Heart left ventricle (tissue), 13 donors: Measurements from ENCODE around the gene NUBP2.

ENCODE experiments used
- CTCF ChIP-seq, 12 donors: fragments of 200-600 bp; sonication (generic) in 4 of 12; IDR thresholded peaks; one replicate each; pipeline versions ENCODE4 v1.5.0 to v1.8.0; 2018 to 2022; ENCODE audit warnings: antibody characterized with exemption in 12 of 12, mild to moderate bottlenecking in 5 of 12
- POLR2A ChIP-seq, 2 donors: fragments of 450-650 bp; IDR thresholded peaks; one replicate each; pipeline ENCODE4 v1.6.1; 2017; ENCODE audit warnings: antibody characterized with exemption in 2 of 2, mild to moderate bottlenecking in 2 of 2, moderate library complexity in 2 of 2
- donor health status: ischemic (EF 13 %, LVEDD 7.1; RV severe dilation, severe dysfunction).
- donor health status: DM: no; HTN: yes; CAD: no.
- donor health status: DM: no; HTN: no; CAD: no.
- donor health status: ischemic (EF 25% LVEDD 6.9; RV normal size, moderate dysfunction).
- donor health status: ischemic (EF 25% LVEDD 5.7; RV mildly dilated, moderate dysfunction).
- donor health status: ischemic (EF 35%, LVEDD 5.7; RV mildly dilated, moderate dysfunction).
- donor health status: nonischemic (EF 11% LVEDD 7.7; RV severe dilation, severe dysfunction).
- donor health status: DM: yes; HTN: yes; CAD: no.
- donor health status: PGD.
- donor health status: ischemic (EF 29% LVEDD 5.4; RV normal size, mild dysfunction).
- donor health status: nonischemic (EF 23%, LVEDD 6.1; RV moderate dilation, normal function).

- no peak for TF ChIP-seq POLR2A (IDR thresholded peaks at IDR 0.05)
- no peak for TF ChIP-seq CTCF (IDR thresholded peaks at IDR 0.05)
These were observed 47.9 kb upstream of the NUBP2 start for GRCh38 chr16:1734816-1735215.
